Gastrocnemius medialis (tissue), 4 donors: ENCODE results near the gene MMP24OS.

Experiments used
- POLR2A ChIP-seq, 2 donors: fragments of 450-650 bp; IDR thresholded peaks; one replicate each; pipeline ENCODE4 v1.6.1; 2017; ENCODE audit warnings: antibody characterized with exemption in 2 of 2, mild to moderate bottlenecking in 2 of 2, moderate library complexity in 2 of 2
- TF ChIP-seq, protein P1 (sequence below), 5 experiments: fragments of 450-650 bp in 3 of 5; fragments of 200-600 bp in 2 of 5; sonication (generic) in 2 of 5; IDR thresholded peaks in 4 of 5; conservative IDR thresholded peaks in 1 of 5; 1 replicate in 4 of 5; 2 replicates in 1 of 5; pipeline ENCODE4 v1.5.1; 2016 to 2019; ENCODE audit warnings: antibody characterized with exemption in 5 of 5, mild to moderate bottlenecking in 3 of 5, moderate library complexity in 3 of 5

DNA sequence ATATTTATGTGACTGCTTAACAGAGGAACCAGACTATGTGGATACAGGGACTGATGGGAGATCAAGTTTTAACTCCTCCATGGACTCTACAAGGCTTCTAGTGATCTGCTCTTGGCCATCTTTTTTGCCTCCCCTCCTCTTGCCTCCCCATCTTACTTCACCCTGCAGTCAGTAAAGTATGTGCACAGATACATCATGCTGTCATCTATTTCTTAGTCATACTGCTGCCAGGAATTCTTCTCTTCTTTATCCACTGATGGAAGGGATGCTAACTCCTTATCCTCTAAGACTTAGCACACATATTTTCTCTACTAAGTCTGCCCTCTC is 41.9 kb upstream of the MMP24OS start:
- TF ChIP-seq POLR2A (IDR thresholded peaks at IDR 0.05), result no peak
- TF ChIP-seq, protein P1, sequence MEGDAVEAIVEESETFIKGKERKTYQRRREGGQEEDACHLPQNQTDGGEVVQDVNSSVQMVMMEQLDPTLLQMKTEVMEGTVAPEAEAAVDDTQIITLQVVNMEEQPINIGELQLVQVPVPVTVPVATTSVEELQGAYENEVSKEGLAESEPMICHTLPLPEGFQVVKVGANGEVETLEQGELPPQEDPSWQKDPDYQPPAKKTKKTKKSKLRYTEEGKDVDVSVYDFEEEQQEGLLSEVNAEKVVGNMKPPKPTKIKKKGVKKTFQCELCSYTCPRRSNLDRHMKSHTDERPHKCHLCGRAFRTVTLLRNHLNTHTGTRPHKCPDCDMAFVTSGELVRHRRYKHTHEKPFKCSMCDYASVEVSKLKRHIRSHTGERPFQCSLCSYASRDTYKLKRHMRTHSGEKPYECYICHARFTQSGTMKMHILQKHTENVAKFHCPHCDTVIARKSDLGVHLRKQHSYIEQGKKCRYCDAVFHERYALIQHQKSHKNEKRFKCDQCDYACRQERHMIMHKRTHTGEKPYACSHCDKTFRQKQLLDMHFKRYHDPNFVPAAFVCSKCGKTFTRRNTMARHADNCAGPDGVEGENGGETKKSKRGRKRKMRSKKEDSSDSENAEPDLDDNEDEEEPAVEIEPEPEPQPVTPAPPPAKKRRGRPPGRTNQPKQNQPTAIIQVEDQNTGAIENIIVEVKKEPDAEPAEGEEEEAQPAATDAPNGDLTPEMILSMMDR (IDR thresholded peaks at IDR 0.05 in 4 of 5, conservative IDR thresholded peaks at IDR 0.05 in 1 of 5), result no peak
